ENCODE data around the gene DNAH5.
"Not testable (repeated sequence)": the region's sequence is repeated elsewhere in the genome, so short reads cannot be mapped to it uniquely, and the experiment has no call there.

The DNAH5 gene

GRCh38 chr5:13944560-13945199 lies at the start of gene DNAH5:
Gene DNAH5, minus strand, starts transcription at chr5:13944688. Its CDS starts 250 bp downstream, at chr5:13944438.
- no peak for DNase-seq

- no peak for DNase-seq
These were observed 49.4 kb upstream of the DNAH5 start for GRCh38 chr5:13993926-13994325.

GRCh38 chr5:13992795-13993194 lies 48.3 kb upstream of the DNAH5 start:
- no peak for DNase-seq

- DNase-seq = no peak
These were observed 46.9 kb upstream of the DNAH5 start for GRCh38 chr5:13991365-13991764.

GRCh38 chr5:13990896-13991295 lies 46.4 kb upstream of the DNAH5 start:
- no peak for DNase-seq

GRCh38 chr5:13989832-13990231 lies 45.3 kb upstream of the DNAH5 start:
- DNase-seq = no peak

- no peak for DNase-seq
These were observed 43.5 kb upstream of the DNAH5 start for GRCh38 chr5:13987843-13988464.

- DNase-seq = no peak
These were observed 41.4 kb upstream of the DNAH5 start for GRCh38 chr5:13985731-13986418.

- not testable (repeated sequence) for DNase-seq
These were observed 40.4 kb upstream of the DNAH5 start for GRCh38 chr5:13984888-13985287.

GRCh38 chr5:13976867-13977830 lies 32.7 kb upstream of the DNAH5 start:
- DNase-seq = no peak

- DNase-seq = no peak
These were observed 31.7 kb upstream of the DNAH5 start for GRCh38 chr5:13976223-13976622.

- DNase-seq = no peak
These were observed 30.8 kb upstream of the DNAH5 start for GRCh38 chr5:13975246-13975645.

- DNase-seq = no peak
These were observed 29.2 kb upstream of the DNAH5 start for GRCh38 chr5:13973724-13974123.

- no peak for DNase-seq
These were observed 27.5 kb upstream of the DNAH5 start for GRCh38 chr5:13972029-13972428.

GRCh38 chr5:13957032-13957645 lies 12.7 kb upstream of the DNAH5 start:
- DNase-seq = no peak

GRCh38 chr5:13956471-13956870 lies 12.0 kb upstream of the DNAH5 start:
- no peak for DNase-seq

GRCh38 chr5:13955896-13956295 lies 11.4 kb upstream of the DNAH5 start:
- DNase-seq = no peak

GRCh38 chr5:13946111-13946510 lies 1.6 kb upstream of the DNAH5 start:
- no peak for DNase-seq

- DNase-seq = no peak
These were observed 783 bp upstream of the DNAH5 start for GRCh38 chr5:13945271-13945670.

- DNase-seq = no peak
These were observed 812 bp downstream of the DNAH5 start for GRCh38 chr5:13943676-13944075.

- no peak for DNase-seq
These were observed 3.0 kb downstream of the DNAH5 start for GRCh38 chr5:13941468-13941867.

- DNase-seq = no peak
These were observed 4.8 kb downstream of the DNAH5 start for GRCh38 chr5:13939638-13940037.

GRCh38 chr5:13934921-13935320 lies 9.6 kb downstream of the DNAH5 start:
- DNase-seq = no peak
